ENCODE measurements around the gene CKB.

DNA sequence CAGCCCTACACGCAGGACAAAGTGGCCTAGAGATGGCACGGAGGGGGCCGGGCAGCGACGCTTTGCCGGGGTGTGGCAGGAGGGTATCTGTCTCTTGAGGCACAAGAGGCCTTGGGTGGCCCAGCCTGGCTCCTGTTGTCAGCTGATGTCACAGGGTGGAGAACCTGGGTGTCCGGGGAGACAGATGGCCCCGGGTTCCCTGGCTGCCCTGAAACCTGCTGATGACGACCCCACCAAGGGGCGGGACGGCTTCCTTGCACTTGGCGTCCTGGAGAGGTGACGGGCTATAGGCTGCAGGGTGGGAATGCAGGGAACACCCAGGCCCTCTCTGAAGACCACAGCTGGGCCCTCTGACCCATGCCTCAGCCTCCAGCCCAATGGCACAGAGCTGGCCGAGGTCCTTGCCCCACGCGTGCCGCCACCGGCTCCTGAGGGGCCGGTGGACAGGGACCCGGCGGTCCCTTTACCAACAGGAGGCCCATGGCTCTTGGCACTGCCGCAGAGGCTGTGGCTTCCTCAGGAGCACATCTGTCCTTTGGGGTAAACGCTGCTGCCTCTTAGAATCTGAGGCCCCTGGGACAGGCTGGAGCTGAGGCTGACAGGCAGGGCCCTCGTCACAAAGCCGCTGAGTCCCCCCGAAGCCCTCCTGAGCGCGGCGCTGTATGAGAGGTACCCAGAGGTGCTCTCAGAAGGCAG lies 22.7 kb upstream of the CKB start:
- TF ChIP-seq CEBPB (tag; IDR thresholded peaks at IDR 0.05) (no peak), HDAC2 (IDR thresholded peaks at IDR 0.05) (no peak), ZNF274 (IDR thresholded peaks at IDR 0.05; ENCODE audit: borderline replicate concordance, low read depth, low read length) (no peak)
- TF ChIP-seq, protein P1, sequence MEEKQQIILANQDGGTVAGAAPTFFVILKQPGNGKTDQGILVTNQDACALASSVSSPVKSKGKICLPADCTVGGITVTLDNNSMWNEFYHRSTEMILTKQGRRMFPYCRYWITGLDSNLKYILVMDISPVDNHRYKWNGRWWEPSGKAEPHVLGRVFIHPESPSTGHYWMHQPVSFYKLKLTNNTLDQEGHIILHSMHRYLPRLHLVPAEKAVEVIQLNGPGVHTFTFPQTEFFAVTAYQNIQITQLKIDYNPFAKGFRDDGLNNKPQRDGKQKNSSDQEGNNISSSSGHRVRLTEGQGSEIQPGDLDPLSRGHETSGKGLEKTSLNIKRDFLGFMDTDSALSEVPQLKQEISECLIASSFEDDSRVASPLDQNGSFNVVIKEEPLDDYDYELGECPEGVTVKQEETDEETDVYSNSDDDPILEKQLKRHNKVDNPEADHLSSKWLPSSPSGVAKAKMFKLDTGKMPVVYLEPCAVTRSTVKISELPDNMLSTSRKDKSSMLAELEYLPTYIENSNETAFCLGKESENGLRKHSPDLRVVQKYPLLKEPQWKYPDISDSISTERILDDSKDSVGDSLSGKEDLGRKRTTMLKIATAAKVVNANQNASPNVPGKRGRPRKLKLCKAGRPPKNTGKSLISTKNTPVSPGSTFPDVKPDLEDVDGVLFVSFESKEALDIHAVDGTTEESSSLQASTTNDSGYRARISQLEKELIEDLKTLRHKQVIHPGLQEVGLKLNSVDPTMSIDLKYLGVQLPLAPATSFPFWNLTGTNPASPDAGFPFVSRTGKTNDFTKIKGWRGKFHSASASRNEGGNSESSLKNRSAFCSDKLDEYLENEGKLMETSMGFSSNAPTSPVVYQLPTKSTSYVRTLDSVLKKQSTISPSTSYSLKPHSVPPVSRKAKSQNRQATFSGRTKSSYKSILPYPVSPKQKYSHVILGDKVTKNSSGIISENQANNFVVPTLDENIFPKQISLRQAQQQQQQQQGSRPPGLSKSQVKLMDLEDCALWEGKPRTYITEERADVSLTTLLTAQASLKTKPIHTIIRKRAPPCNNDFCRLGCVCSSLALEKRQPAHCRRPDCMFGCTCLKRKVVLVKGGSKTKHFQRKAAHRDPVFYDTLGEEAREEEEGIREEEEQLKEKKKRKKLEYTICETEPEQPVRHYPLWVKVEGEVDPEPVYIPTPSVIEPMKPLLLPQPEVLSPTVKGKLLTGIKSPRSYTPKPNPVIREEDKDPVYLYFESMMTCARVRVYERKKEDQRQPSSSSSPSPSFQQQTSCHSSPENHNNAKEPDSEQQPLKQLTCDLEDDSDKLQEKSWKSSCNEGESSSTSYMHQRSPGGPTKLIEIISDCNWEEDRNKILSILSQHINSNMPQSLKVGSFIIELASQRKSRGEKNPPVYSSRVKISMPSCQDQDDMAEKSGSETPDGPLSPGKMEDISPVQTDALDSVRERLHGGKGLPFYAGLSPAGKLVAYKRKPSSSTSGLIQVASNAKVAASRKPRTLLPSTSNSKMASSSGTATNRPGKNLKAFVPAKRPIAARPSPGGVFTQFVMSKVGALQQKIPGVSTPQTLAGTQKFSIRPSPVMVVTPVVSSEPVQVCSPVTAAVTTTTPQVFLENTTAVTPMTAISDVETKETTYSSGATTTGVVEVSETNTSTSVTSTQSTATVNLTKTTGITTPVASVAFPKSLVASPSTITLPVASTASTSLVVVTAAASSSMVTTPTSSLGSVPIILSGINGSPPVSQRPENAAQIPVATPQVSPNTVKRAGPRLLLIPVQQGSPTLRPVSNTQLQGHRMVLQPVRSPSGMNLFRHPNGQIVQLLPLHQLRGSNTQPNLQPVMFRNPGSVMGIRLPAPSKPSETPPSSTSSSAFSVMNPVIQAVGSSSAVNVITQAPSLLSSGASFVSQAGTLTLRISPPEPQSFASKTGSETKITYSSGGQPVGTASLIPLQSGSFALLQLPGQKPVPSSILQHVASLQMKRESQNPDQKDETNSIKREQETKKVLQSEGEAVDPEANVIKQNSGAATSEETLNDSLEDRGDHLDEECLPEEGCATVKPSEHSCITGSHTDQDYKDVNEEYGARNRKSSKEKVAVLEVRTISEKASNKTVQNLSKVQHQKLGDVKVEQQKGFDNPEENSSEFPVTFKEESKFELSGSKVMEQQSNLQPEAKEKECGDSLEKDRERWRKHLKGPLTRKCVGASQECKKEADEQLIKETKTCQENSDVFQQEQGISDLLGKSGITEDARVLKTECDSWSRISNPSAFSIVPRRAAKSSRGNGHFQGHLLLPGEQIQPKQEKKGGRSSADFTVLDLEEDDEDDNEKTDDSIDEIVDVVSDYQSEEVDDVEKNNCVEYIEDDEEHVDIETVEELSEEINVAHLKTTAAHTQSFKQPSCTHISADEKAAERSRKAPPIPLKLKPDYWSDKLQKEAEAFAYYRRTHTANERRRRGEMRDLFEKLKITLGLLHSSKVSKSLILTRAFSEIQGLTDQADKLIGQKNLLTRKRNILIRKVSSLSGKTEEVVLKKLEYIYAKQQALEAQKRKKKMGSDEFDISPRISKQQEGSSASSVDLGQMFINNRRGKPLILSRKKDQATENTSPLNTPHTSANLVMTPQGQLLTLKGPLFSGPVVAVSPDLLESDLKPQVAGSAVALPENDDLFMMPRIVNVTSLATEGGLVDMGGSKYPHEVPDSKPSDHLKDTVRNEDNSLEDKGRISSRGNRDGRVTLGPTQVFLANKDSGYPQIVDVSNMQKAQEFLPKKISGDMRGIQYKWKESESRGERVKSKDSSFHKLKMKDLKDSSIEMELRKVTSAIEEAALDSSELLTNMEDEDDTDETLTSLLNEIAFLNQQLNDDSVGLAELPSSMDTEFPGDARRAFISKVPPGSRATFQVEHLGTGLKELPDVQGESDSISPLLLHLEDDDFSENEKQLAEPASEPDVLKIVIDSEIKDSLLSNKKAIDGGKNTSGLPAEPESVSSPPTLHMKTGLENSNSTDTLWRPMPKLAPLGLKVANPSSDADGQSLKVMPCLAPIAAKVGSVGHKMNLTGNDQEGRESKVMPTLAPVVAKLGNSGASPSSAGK (IDR thresholded peaks at IDR 0.05): no peak
- TF ChIP-seq, protein P2, sequence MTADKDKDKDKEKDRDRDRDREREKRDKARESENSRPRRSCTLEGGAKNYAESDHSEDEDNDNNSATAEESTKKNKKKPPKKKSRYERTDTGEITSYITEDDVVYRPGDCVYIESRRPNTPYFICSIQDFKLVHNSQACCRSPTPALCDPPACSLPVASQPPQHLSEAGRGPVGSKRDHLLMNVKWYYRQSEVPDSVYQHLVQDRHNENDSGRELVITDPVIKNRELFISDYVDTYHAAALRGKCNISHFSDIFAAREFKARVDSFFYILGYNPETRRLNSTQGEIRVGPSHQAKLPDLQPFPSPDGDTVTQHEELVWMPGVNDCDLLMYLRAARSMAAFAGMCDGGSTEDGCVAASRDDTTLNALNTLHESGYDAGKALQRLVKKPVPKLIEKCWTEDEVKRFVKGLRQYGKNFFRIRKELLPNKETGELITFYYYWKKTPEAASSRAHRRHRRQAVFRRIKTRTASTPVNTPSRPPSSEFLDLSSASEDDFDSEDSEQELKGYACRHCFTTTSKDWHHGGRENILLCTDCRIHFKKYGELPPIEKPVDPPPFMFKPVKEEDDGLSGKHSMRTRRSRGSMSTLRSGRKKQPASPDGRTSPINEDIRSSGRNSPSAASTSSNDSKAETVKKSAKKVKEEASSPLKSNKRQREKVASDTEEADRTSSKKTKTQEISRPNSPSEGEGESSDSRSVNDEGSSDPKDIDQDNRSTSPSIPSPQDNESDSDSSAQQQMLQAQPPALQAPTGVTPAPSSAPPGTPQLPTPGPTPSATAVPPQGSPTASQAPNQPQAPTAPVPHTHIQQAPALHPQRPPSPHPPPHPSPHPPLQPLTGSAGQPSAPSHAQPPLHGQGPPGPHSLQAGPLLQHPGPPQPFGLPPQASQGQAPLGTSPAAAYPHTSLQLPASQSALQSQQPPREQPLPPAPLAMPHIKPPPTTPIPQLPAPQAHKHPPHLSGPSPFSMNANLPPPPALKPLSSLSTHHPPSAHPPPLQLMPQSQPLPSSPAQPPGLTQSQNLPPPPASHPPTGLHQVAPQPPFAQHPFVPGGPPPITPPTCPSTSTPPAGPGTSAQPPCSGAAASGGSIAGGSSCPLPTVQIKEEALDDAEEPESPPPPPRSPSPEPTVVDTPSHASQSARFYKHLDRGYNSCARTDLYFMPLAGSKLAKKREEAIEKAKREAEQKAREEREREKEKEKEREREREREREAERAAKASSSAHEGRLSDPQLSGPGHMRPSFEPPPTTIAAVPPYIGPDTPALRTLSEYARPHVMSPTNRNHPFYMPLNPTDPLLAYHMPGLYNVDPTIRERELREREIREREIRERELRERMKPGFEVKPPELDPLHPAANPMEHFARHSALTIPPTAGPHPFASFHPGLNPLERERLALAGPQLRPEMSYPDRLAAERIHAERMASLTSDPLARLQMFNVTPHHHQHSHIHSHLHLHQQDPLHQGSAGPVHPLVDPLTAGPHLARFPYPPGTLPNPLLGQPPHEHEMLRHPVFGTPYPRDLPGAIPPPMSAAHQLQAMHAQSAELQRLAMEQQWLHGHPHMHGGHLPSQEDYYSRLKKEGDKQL (CRISPR knock-in tag; IDR thresholded peaks at IDR 0.05; ENCODE audit: borderline replicate concordance): no peak
